Measurements from ENCODE around the gene ERCC6L2. TPM values are rescaled to one million over a fixed set of nuclear protein-coding genes. Genes with fewer than 3 reads are reported as not detected.

The ERCC6L2 gene
- total and polyA plus RNA-seq, 8 donors, result 28.0 to 58.6 (median 53.3) TPM

DNA sequence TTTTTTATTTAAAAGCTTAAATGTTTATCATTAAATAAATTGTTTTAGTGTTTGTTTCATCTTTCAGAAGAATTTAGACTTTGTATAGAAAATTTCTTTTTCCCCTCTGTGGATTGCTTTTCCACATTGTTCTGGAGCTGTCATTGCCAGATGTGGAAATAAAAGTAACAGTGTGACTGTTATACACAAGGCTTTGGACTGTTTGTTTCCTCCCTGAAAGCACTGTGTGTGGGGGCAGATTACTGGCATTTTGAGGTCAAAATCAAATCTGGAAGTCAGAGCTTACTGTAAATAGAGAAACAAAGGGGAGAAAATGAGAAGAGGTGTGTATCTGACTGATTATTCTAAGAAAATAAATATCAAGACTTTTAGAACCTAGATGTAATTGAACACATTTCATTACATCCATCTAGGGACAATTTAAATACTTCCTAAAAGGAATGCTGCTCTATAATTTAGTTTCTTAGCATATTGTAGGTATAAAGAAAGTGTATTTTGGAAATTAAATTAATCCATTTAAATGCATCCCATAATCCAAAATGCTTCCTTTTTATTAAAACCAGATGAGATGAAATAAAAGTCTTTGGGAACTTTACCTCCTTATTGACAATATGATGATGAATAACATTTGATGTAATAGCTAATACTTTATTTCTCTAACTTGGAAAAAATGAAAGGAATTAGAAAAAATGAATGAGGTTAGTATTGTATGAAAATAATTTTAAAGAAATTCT, 51.9 kb downstream of the ERCC6L2 start:
- ATAC-seq (no peak), DNase-seq (peak in 2 of 4 donors; percentile 13 to 28)
- no peaks in the 10 kb centered on the region for H3K27me3 ChIP-seq
- no peak overlapping the region for H3K27ac ChIP-seq
- H3K4me1 ChIP-seq, result no peaks in the 10 kb centered on the region
- intact Hi-C loops (cut with DNase I), result no loop called here
- H3K36me3 ChIP-seq, result peaks cover 0 to 55% of the 10 kb centered on the region in 2 donors
- no peak overlapping the region for H3K4me3 ChIP-seq
- H3K9me3 ChIP-seq, result no peaks in the 10 kb centered on the region
- TF ChIP-seq, protein P1, sequence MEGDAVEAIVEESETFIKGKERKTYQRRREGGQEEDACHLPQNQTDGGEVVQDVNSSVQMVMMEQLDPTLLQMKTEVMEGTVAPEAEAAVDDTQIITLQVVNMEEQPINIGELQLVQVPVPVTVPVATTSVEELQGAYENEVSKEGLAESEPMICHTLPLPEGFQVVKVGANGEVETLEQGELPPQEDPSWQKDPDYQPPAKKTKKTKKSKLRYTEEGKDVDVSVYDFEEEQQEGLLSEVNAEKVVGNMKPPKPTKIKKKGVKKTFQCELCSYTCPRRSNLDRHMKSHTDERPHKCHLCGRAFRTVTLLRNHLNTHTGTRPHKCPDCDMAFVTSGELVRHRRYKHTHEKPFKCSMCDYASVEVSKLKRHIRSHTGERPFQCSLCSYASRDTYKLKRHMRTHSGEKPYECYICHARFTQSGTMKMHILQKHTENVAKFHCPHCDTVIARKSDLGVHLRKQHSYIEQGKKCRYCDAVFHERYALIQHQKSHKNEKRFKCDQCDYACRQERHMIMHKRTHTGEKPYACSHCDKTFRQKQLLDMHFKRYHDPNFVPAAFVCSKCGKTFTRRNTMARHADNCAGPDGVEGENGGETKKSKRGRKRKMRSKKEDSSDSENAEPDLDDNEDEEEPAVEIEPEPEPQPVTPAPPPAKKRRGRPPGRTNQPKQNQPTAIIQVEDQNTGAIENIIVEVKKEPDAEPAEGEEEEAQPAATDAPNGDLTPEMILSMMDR (IDR thresholded peaks at IDR 0.05), result no peak

DNA sequence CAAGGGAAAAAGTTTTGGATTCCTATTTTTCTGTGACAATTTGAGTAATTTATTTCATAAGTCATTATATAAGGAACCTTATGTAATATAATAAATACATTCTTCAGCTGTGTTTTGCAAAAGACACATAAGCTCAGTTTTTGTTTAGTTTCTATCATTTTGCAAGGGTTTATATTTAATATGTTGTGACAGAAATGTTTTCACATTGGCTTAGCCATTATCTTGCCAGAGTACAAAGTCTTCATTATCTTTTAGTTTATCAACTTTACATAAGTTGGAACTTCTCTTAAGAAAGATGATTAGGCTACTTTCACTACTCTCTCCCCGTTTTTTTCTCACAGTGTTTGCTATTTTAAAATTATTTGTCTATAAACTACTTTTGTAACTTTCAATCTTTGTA, 54.8 kb downstream of the ERCC6L2 start:
- no peak for ATAC-seq
- Histone ChIP-seq H3K27ac (no peak overlapping the region), H3K27me3 (no peaks in the 10 kb centered on the region), H3K36me3 (peaks cover 0 to 55% of the 10 kb centered on the region in 2 donors), H3K4me1 (no peaks in the 10 kb centered on the region), H3K9me3 (no peaks in the 10 kb centered on the region), H3K4me3 (no peak overlapping the region)
- peak in 1 of 4 donors; percentile 39 for DNase-seq
- TF ChIP-seq, protein P1 (IDR thresholded peaks at IDR 0.05), result no peak
- intact Hi-C loops (cut with DNase I), result no loop called here

DNA sequence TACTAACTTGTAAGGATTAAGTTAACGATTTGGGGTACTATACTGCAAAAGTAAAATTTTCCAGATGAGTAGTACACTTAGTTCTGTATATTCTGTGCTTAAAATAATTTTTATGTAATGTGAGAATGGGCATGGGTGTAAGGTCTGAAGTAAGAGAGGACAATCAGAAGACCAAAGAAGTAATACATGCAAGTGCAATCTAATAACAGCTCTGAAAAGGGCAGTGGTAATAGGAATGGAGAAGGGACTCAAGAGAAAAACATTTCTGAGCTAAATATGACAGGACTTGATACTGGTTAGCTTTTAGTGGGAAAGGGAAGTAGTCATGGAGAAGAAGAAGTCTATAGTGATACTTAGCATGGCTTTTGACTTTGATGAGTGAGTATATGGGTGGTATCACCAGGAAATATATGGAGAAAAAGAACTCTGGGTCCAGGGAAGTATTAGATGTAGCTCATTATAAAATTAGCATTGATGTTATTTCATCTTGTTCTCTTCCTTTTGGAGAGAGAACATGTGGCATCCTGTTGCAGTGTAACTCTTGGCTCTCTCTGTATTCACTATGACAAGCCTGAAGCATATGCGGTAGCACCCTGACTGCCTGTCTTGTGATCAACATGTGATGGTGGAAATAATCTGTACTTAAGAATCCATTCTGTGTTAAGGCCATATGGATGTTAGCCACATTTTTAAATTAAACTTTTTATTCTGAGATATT, 60.5 kb downstream of the ERCC6L2 start:
- ATAC-seq, result no peak
- Histone ChIP-seq H3K27ac (no peak overlapping the region), H3K27me3 (no peaks in the 10 kb centered on the region), H3K4me3 (no peak overlapping the region), H3K9me3 (peaks cover 0 to 5% of the 10 kb centered on the region in 2 donors), H3K4me1 (no peaks in the 10 kb centered on the region), H3K36me3 (peaks cover 0 to 48% of the 10 kb centered on the region in 2 donors)
- DNase-seq, result no peak
- TF ChIP-seq, protein P1 (IDR thresholded peaks at IDR 0.05), result no peak
- intact Hi-C loops (cut with DNase I), result no loop called here

DNA sequence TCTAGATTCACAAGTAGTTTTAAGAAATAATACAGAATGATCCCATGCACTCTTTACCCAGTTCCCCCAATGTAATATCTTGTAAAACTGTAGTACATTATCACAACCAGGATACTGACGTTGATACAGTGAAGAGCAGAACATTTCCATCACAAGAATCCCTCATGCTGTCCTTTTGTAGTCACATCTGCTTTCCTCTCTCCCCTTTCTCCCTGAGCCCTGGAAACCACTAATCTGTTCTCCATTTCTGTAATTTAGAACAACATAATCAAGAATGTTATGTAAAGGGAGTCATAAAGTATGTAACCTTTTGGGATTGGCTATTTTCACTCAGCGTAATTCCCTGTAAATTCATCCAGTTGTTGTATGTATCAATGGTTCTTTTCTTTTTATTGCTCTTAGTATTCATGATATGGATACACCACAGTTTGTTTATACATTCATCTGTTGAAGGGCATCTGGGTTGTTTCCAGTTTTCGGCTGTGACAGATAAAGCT, 61.1 kb downstream of the ERCC6L2 start:
- peaks cover 0 to 52% of the 10 kb centered on the region in 2 donors for H3K36me3 ChIP-seq
- ATAC-seq (no peak), DNase-seq (no peak)
- intact Hi-C loops (cut with DNase I), result no loop called here
- H3K27me3 ChIP-seq, result no peaks in the 10 kb centered on the region
- TF ChIP-seq, protein P1 (IDR thresholded peaks at IDR 0.05), result no peak
- no peak overlapping the region for H3K4me3 ChIP-seq
- no peaks in the 10 kb centered on the region for H3K4me1 ChIP-seq
- no peak overlapping the region for H3K27ac ChIP-seq
- H3K9me3 ChIP-seq, result peaks cover 0 to 5% of the 10 kb centered on the region in 2 donors

DNA sequence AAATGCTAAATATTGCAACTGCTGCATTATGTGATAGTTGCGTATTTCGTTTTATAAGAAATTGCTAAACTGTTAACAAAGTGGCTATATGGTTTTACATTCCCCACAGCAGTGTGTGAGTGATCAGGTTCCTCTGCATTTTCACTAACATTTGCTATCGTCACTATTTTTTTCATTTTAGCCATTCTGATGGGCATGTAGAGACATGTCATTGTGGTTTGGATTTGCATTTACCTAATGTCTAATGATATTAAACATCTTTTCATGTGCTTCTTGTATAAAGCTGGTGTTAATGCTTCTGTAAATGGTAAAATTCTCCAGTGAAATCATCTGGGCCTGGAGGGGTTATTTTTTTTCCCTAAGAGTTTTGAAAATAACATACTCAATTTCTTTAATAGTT, 61.6 kb downstream of the ERCC6L2 start:
- intact Hi-C loops (cut with DNase I), result no loop called here

More for the DNA sequence above, 61.6 kb downstream of the ERCC6L2 start:
- Histone ChIP-seq H3K36me3 (peaks cover 0 to 54% of the 10 kb centered on the region in 2 donors), H3K27ac (no peak overlapping the region), H3K4me1 (no peaks in the 10 kb centered on the region), H3K9me3 (peaks cover 0 to 5% of the 10 kb centered on the region in 2 donors), H3K27me3 (no peaks in the 10 kb centered on the region), H3K4me3 (no peak overlapping the region)
- ATAC-seq, result no peak
- TF ChIP-seq, protein P1 (IDR thresholded peaks at IDR 0.05), result no peak
- no peak for DNase-seq
